HG03196 (cell line): ENCODE measurements around the gene PLA2G4B.

ENCODE experiments used
- ATAC-seq: cut with Tn5 transposase; IDR thresholded peaks from one replicate; pipeline ENCODE4 v1.9.1; 2021; ENCODE audit not compliant: unreplicated experiment

The PLA2G4B gene

DNA sequence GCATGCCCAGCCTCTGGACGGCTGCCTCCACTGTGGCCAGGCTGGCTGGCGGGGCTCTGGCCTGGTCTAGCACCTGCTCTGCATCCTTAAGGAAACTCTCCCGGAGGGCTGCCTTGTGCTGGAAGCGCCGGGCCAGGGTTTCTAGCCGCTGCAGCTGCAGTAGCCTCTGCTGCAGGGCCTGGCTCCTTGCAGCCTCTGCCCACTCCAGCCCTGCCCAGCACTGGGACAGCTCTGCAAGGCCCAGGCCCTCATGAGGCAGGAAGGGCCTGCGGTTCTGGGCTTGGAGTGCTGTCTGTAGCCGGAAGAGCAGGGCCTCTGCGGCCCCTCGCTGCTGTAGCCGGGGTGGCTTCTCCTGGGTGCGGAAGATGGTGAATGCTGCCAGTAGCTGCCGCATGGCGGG lies 47.2 kb downstream of the PLA2G4B start:
- no peak for ATAC-seq

- no peak for ATAC-seq
Measured at GRCh38 chr15:41886741-41887140, 48.1 kb downstream of the PLA2G4B start.

GRCh38 chr15:41887161-41887560 lies 48.5 kb downstream of the PLA2G4B start:
- no peak for ATAC-seq

DNA sequence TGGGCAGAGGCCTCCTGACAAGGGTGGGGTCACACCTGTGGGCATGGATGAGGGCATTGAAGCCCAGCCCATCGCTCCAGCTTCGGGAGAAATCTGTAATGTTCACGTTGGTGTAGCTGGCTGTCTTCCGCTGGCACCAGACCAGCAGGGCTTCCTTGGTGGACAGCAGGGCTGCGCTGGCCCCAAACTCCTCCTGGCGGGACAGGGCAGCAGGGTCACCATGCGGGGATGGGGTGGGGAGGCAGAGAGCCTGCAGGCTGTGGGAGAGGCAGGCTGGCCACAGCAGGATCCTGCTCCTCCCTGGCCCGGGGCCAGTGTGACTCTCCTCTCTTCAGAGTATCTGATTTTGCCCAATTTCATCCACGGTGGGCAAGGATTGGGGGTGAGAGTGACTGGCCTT lies 49.2 kb downstream of the PLA2G4B start:
- ATAC-seq, result no peak

DNA sequence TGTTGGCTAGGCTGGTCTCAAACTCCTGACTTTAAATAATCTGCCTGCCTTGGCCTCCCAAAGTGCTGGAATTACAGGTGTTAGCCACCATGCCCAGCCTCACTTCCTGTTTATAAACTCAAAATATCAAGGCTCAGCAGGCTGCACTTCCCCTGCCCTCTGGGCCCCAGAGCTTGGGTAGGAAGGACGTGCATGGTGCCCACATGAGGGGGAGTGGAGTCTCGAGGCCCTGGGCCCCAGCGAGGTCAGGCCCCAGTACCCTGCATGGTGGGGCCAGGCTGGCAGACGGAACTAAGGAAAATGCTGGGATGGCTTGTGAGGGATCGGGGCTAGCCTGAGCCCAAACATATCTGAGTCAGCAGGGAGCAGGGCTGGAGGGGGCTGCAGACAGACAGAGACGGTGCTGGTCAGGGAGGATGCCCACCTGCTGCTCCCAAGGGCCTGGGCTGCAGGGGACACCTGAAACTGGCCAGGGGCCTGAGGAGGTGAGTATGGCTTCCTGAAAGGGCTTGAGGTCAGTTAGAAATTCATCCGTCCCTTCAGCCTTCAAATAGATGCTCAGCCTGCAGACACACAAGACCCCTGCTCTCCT lies 50.1 kb downstream of the PLA2G4B start:
- no peak for ATAC-seq

GRCh38 chr15:41890050-41890690 lies 51.5 kb downstream of the PLA2G4B start:
- no peak for ATAC-seq

DNA sequence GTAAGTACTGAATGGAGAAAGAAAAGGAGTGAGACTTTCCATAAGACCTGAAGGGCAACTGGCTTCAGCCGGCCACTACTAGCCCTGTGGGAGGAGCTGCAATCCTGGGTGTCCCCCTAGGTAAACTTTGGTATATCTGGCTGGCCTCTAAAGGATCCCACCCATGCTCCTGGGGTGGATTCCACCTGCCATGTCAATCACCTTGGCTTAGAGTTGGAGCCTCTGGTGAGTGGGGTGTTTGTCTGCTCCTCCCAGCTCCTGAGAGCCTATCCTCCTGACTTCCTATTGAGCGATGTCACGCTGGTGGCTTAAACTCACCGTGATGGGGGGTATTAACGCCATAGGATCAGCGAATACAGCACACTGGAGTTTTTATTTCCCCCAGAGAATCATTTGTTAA lies 52.6 kb downstream of the PLA2G4B start:
- ATAC-seq, result no peak

- ATAC-seq, result no peak
Measured at GRCh38 chr15:41891946-41892345, 53.3 kb downstream of the PLA2G4B start.

GRCh38 chr15:41892621-41893421 lies 54.2 kb downstream of the PLA2G4B start:
- no peak for ATAC-seq

DNA sequence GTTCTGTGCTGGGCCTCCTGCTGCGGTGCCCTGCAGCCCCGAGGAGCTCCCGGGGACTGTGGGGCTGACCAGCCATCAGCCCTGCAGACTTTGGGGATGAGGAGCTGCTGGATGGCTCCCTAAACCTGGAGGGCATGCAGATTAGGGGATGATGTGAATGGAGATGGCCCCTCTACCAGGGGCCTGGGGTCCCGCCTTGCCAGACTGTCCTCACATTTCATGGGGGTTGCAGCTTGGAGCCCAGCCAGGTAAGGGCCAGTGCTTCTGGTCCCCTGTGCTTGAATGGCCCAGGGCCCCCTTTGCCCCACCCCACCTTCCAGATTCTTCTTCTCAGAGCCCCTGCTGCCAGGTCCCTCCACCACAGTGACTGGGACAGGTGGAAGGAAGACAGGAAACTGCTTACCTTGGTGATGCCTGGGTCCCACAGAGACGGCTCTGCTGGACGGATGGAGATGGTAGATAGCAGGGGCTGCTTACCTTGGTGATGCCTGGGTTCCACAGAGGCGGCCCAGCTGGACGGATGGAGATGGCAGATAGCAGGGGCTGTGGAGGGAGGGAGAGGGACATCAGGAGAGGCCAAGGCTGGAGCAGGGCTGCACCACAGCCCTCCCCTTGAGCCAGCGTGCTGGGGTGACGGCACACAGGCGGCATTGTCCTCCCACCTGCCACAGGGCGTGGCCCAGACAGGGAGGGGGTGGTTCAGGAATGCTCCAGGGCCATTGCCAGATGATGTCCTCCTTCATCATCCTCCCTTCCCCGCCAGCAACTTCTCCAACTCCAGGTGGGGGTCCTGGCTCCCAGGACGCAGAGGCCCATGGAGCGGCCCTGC lies 55.0 kb downstream of the PLA2G4B start, which contains the start of gene SPTBN5:
SPTBN5 (minus strand) TSS at position 632 of the 829 bp plus-strand sequence; CDS start at position 76, 556 bp downstream.
- ATAC-seq, result no peak

DNA sequence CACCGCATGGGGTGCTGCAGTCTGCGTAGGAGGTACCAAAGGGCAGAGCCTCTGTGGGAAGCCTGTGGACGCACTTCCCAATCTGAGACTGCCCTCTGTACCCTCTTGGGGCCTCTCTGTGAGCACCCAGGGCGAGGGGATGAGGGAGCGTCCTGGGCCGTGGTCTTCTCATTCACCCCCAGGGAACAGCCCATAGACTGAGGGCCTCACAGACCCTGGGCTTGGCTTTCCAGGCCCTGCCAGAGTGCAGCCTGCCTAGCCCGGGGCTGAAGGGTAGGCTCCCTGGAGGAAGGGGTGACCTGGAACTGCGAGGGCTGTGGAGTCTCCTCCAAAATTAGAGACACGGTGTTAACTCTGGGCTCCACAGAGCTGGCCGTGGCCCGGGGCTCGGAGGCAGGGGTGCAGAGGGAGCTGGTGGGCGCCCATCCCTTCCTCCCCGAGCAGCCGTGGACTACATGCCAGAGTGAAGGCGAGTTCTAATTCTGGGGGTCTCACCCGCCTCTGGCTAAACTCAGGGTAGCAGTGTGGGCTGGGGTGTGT lies 55.7 kb downstream of the PLA2G4B start:
- no peak for ATAC-seq

- ATAC-seq, result peak; percentile 66
Measured at GRCh38 chr15:41894791-41895463, 56.3 kb downstream of the PLA2G4B start.

DNA sequence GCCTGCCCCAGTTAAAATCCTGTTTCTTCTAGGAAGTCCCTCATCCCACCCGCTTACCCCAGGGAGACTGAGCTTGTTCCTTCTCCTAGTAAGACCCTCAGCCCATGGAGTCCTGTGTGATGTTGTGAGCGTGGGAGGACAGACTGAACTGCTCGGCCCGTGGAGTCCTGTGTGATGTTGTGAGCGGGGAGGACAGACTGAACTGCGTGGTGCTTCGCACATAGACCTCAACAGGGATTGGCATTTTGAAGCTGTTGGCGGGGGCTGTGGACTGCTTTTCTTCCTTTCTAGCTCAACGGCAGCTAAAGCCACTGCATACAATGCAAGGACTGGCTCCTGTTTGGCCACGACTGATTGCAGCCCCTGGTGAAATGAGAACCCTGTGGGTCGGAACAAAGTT lies 56.8 kb downstream of the PLA2G4B start:
- ATAC-seq, result no peak

GRCh38 chr15:41895957-41896356 lies 57.3 kb downstream of the PLA2G4B start:
- ATAC-seq, result no peak

GRCh38 chr15:41896566-41896965 lies 57.9 kb downstream of the PLA2G4B start:
- ATAC-seq, result no peak

DNA sequence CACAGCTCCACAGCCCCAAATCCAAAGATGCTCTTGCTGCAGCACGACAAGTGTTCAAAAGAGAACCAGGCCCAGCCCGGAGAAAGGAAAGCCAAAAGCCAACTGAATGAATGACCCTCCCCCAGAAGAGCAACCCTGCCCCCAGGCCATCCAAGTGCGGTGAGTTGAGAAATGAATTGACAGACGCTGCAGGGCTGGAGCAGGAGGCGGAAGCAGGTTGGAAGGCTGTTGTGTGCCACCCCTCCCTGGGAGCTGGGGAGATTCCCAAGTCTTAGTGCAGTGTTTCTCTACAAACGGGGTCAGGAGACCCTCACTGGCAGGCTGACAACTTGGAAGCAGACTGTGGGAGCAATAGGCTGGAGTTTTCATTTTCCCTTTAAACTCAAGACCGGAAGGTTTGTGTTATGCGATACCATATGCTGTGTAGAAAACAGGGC lies 58.7 kb downstream of the PLA2G4B start:
- ATAC-seq, result no peak
